CD4-positive, alpha-beta T cell treated with Interleukin-6 at 100 ng/mL for 8 hours (primary cell): Measurements from ENCODE around the gene RPL12.
"Not testable (repeated sequence)": the region's sequence is repeated elsewhere in the genome, so short reads cannot be mapped to it uniquely, and the experiment has no call there.

Experiments used
- DNase-seq: peaks from one replicate; pipeline ENCODE4 v3.0.0-alpha.2; 2020; ENCODE audit warnings: mixed read lengths, low spot score

Gene RPL12

DNA sequence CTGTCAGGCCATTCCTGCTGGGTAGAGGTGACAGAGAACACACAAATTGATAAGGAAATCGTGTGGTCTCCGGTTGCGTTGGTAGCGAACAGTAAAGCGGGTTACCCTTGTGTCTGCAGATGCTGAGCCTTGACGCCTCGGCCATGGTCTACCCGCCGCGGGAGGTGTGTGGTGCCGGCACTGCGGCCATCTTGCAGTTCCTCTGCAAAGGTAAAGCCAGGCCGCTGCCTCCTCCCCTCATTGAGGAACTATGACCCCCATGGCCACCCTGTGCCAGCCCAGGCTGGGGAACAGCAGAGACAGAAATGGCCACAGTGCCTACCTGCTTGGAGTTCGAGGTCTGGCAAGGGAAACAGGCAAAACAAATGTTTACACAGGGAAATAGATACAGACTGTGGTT lies 16.4 kb upstream of the RPL12 start:
- DNase-seq, result no peak

DNA sequence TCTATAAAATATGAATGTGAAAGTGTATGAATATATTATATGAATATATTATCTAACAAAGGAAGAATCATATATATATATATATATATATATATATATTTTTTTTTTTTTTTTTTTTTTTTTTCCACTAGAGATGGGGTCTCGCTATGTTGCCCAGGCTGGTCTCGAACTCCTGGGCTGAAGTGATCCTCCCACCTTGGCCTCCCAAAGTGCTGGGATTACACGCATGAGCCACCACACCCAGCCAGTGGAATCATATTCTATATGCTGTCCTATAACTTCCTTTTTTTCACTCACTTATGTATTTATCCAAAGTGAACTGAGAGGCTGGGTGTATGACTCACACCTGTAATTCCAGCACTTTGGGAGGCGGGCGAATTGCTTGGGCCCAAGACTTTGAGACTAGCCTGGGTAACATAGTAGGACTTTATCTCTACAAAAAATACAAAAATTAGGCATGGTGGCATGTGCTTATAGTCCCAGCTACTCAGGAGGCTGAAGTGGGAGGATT lies 15.3 kb upstream of the RPL12 start:
- not testable (repeated sequence) for DNase-seq

DNA sequence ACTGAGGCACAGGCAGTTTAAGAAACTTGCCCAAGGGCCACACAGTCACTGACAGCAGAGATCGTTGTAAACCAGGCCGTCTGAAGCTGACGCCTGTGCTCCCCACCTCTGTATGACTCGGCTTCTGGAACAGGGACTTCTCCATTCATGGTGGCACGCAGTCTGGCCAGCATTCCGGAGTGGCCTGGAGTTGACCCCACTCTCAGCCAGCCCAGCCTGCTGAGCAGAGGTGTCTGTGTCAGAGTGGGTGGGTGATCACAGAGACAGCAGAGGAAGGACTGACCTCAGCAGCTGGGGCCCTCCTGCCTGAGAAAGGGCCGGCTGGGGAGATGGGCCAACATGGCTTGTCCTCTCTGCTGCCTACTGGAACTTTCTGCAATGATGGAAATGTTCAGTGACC lies 12.7 kb upstream of the RPL12 start:
- no peak for DNase-seq

DNA sequence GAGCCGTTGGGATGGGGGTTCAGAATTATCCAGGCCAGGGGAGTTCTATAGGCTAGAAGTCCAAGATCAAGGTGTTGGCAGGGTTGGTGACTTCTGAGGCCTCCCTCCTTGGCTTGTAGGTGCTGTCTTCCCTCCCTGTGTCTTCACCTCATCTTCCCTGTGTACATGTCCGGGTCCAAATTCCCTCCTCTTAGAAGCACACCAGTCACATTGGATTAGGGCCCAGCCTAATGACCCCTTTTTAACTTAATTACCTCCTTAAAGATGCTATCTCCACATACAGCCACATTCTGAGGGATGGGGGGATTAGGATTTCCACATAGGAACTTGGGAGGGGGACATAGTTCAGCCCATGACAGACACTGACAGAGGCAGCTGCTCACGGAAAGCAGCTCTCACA lies 12.2 kb upstream of the RPL12 start:
- DNase-seq, result no peak

DNA sequence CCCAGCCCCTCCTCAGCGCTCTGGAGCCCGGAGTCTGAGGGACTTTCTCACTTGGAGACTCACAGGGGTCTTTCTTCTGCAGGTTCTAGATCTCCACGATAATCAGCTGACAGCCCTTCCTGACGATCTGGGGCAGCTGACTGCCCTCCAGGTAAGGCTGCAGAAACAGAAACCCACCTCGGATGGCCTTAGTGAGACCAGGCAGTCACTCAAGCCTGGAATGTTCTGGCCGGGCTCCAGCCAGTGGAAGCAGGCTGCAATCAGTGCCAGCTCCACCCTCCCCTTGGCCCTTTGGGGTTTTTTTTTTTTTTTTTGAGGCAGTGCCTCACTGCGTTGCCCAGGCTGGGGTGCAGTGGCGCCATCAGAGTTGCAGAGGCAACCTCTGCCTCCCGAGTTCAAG lies 7.7 kb upstream of the RPL12 start:
- no peak for DNase-seq

DNA sequence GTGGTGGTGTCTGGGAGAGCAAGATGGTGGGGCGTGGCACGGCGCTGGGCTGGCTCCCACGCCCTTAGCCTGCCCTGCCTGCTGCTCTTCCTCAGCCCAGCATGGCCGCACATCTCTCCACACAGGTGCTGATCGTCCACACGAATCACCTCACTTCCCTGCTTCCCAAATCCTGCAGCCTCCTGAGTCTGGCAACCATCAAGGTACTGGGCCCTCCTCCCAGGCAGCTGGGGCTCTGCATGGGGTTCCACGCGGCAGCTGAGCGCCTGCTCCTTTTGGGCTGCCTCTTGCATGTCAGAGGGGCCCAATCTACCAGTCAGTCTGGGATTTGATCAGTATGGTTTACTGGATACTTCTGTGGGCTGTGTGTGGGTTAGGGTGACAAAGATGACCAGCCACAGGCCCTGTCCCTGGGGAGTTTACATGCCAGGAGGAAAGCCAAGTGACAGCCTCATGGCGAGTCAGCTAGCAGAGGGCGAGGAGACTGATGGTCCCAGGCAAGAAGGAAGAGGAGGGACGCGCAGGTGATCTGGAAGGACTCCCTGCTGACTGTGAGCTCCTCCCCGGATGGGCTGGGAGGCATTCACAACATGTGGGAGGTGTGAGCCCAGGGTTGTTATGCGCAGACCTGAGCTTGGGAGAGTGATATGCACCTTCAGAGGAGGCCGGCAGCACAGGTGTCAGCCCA lies 6.1 kb upstream of the RPL12 start:
- DNase-seq, result no peak

DNA sequence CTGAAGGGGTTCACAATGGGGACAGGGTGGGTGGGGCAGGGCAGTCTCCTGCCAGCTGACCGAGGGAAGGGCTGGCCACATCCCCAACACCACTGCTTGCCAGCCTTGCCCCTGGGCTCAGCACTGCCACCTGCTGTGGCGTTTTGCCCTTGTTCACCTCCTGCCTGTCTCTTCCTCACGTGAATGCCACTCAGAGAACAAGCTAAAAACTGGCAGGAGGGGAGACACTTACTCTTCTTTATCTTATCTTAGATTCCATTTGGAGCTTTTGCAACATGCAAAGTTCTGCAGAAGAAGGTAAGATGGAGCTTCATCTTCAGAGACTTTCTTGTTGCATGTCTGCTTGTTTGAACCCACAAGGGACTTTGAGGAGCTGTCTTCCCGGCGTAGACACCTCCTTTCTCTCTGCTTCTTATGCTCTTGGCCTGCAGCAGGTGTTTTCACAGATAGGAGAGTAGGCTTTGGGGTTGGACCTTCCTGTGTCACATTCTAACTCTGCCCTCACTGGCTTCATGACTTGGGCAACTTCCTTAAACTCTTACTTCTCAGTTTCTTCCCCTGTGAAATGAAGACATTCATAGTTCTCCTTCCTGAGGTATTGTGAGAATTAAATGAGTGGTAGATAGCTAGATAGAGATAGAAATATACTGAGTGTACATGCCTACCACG lies 4.3 kb upstream of the RPL12 start:
- DNase-seq, result no peak

DNA sequence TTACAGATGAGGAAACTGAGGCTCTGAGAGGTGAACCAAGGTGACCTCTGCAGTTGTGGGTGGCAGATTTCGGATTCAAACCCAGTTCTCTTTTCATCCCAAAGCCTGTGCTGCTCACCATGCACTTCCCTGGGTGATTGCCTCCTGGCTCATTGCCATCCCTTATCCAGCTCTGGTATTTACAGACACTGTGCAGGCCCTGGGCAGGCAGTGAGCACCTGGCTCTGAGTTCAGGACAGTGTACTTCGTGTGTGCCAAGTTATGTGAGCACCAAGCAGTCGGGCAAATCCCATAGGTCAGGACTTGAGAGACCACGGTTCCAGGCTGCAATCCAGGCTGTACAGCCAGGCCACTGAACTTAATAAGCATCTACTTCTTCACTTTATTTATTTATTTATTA lies 1.5 kb upstream of the RPL12 start:
- DNase-seq, result no peak

DNA sequence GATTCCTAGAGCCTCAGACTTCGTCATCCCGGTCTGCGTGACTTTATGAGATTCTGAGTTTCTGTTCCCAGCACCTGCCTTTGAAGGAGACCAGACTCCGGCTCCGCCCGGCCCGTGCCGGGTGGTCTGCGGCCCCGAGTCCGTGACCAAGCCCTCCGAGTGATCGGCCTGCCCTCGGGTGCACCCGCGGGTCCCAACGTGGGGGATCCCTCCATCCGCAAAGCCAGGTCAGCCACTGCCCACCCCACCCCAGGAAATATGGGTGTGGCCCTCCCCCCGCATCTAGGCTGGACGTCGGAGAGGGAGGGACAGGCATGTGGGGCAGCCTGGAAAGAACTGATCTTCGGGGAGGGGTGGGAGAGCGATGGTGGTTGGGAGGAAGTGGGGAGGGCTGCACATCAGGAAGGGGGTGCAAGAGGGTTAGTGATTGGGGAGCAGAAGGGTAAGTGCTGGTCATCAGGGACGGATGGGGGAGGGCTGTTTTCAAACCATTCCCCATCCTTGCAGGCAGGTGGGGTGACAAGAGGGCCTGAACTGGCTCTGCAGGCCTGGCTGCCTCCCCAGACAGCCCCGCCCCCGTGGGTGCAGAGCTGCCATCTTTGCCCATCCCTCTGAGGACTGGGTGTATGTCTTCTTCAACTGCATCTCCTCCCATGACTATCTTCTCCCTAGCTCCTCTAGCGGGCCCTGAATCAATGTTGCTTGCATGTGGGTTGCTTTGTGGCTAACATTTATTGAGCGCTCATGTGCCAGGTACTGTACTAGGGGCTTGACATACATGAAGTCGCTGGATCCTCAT lies 851 bp upstream of the RPL12 start:
- DNase-seq, result peak; percentile 18

DNA sequence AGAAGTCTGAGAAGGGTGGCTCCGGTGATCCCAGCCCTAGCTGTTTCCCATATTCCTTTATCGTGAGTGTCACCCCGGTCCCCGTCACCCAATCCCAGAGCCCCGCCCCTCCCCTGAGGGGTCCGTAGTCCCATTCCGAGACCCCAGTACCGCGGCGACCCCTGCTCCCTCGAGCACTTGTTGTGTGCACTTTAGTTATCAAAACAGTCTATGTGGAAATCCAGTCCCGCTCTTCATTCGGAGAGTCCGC lies 327 bp upstream of the RPL12 start:
- no peak for DNase-seq

DNA sequence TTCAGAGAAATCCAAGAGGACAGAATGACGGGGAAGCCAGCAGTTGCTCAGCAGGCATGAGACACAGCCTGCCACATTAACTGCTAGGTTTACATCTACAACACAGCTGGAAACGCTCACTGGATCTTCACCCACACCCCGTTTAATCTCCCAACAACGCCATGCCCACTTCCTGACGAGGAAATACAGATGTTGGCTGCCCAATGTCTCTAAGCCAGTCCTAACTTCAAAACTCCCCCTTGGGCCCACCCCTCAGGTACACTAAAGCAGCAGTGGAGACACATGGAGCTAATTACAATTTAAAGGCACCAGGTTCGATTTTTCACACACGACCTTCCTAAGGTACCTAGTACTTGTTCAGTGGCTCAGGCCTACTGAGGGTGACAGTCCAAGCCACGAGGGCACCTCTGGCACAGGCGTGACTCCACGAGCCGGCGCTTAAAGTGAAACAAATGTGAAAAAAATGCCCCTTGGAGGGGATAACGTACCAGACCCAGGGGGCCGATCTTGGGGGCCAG lies 904 bp downstream of the RPL12 start:
- DNase-seq, result no peak

DNA sequence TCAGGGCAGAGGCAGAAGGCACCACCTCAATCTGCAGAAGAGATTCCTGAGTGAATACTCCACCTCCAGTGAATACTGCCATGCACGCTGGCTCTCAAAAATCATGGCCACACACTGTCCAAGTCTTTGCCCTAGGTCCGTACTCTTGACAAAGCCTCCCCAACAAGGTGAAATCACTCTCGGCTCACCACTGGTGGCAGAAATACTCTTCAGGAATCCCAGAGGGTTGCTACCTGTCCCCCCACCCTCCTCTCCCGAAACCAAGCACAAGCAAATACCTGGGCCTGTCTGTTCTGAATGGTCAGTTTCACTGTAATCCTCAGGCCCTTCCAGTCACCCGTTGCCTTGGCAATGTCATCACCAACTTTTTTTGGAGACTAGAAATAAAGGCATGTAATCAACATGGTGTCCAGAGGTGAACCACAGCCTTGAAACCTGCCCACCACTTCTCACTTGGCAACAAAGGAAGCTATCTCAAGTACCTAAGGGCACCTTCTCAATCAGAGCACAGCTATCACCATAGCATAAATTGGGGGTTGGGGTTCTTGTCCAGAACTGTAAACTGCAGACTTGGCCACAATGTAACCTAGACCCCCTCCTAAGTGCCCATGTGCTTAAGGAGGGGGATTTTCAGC lies 1.8 kb downstream of the RPL12 start:
- no peak for DNase-seq

DNA sequence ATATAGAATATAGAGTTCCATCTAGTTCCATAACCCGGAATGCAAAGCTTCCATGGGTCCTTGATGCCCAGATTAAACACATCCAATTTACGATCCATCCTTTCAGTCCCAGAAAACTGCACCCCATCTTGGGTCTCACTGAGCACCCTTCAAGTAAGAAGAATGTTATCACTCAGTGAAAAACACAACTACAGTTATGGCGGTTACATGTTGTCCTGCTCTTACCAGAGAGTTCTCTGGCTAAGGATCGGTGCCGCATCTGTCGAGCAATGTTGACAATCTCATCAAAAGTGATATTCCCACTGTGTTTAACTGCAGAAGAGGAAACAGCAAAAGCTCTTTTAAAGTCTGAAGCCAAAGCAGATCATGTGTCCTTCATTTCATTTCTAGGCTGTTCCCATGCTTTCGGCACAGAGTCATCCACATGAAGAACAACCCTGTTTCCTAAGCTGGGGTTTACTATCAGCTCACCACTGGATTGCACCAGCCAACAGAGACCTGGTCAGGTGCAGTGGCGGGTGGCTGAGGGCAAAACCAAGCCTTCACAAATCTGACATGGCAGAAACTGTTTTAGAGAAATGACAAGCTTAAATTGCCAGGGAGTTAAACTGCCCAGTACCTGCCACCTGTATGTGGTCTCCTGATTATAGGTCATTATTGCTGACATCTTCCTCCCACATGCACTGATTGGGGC lies 2.9 kb downstream of the RPL12 start:
- no peak for DNase-seq

DNA sequence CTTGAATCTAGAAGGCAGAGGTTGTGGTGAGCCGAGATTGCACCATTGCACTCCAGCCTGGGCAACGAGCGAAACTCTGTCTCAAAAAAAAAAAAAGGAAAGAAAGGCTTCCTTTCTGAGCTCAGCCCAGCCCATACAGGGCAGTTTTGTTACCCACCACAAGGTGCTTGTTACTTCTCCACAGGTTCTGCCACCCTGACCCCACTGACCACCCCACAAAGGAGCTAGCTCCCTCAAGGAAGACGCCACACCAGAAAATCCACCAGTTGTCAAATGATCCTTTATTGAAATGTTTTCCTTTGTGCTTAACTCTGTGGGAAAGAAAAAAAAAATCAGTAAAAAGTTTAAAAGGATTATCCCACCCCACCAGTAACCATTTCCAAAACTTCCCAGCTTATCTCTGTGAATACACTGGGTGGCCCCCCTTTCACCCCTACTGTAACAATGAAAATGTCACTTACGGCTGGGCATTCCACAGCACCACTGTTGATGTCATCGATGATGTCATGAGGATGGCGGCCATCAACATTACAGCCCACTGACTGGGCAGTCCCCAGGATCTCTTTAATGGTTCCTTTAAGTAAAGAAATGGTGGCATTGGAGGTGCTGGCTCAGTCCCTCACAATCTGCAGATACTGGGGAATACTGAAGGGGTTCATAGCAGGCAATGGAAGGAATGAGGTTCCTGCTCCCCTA lies 3.6 kb downstream of the RPL12 start:
- DNase-seq, result no peak

DNA sequence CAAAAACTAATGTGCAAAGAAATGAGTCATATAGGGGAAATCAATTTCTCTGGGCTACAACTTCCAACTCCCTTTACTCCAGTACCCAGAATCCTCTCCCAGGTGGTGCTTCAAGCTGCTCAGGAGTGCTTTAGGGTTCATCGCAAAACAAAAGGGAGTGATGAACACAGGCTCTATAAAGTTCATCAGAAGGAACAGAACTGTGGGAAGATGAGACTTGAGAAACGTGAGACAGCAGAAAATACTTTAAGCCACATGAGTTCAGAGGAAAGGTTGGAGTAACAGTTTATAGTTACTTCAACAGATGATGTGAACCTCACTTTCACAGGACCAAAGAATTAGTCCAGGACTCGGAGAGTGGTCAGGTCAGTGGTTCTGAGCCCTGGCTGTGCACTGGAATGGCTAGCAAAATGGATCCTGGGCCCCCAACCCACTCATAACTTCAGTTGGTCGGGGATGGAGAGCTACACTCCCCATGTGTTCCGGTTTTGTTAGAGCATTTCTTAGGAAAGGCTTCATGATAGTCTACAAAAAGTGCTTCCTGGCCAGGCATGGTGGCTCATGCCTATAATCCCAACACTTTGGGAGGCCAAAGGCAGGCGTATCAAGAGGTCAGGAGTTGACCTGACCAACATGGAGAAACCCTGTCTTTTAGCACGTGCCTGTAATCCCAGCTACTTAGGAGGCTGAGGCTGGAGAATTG lies 4.3 kb downstream of the RPL12 start:
- no peak for DNase-seq

DNA sequence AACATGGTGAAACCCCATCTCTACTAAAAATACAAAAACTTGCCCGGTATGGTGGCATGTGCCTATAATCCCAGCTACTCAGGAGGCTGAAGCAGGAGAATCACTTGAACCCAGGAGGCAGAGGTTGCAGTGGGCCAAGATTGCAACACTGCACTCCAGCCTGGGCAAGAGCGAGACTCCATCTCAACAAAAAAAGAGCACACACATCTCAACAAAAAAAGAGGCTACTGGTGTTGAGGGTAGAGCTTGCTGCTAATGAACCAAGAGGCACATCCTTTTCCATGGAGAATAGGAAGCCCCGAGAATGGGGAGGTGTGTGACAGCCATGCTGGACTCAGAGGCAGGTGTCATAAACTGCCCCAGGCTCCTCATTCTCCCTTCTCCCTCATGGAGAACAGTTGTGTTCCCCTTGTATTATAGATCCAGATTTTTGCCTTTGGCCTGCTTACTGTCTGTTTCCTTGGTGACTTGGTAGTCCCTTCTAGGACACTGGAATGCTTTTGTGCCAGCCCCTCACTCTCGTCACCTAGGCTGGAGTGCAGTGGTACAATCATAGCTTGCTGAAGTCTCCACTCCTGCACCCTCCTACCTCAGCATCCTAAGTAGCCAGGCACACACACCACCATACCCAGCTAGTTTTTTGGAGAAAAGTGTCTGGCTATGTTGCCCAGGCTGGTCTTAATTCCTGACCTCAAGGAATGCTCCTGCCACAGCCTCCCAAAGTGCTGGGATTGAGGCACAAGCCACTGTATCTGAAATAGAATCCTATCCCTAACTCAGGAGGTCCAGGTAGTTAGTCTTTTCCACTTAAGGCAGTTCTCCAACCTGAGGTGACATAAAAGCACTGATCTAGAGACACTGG lies 5.1 kb downstream of the RPL12 start:
- no peak for DNase-seq

DNA sequence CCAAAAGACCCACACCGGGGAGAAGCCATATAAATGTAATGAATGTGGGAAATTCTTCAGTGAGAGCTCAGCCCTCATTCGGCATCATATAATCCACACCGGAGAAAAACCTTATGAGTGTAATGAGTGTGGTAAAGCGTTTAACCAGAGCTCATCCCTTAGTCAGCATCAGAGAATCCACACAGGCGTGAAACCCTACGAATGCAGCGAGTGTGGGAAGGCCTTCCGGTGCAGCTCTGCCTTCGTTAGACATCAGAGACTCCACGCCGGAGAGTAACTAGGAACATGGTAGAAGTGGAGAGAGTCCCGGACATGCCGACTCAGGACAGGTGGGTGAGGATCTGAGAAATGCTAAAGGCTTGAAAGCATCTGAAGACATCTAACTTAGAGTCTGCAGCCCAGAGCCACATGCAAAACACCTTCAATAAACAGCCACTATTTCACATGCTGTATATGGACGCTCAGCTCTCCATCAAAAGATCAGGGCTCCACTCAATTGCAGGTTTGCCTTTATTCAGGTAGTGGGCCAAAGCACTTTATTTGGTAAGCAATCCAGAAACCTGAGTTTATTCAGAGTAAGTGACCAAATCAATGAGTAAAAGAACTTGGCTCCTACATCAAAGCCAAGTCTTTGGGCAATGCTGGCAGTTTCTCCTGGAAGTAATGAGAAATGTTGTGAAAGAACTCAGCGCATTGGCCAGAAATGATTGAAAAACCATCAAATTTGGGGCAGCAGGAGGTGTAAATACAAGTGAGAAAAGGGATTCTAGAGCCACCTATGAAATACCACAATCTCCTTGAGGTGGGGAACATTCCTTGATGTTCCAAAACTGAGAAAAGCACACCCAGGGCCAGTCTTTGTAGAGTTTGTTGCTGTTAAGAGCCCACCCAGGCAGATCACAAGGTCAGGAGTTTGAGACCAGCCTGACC lies 6.0 kb downstream of the RPL12 start:
- DNase-seq, result no peak

DNA sequence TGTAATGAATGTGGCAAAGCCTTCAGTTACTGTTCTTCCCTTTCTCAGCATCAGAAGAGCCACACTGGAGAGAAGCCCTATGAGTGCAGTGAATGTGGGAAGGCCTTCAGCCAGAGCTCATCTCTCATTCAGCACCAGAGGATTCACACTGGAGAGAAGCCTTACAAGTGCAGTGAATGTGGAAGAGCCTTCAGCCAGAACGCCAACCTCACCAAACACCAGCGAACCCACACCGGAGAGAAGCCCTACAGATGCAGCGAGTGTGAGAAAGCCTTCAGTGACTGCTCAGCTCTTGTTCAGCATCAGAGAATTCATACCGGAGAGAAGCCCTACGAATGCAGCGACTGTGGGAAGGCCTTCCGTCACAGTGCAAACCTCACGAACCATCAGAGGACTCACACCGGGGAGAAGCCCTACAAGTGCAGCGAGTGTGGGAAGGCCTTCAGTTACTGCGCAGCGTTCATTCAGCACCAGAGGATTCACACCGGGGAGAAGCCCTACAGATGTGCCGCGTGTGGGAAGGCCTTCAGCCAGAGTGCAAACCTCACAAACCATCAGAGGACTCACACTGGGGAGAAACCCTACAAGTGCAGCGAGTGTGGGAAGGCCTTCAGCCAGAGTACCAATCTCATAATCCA lies 6.8 kb downstream of the RPL12 start:
- no peak for DNase-seq
